Aorta (tissue), 5 donors: Measurements from ENCODE around the gene SNN. TPM values are rescaled to one million over a fixed set of nuclear protein-coding genes. Genes with fewer than 3 reads are reported as not detected.

ENCODE experiments used
- ATAC-seq: fragments of 200-7000 bp; cut with Tn5 transposase; one replicate; pipeline ENCODE4 v1.9.1; 2022; ENCODE audit warnings: moderate library complexity; ENCODE audit not compliant: low FRiP score
- DNase-seq, 2 donors: peaks; one replicate each; pipeline ENCODE4 v3.0.0-alpha.2; 2020
- H3K27ac ChIP-seq, 2 donors: one replicate each; pipeline ENCODE4 v1.5.1; 2013; ENCODE audit warnings: low read length in 2 of 2, mild to moderate bottlenecking in 2 of 2, moderate library complexity in 2 of 2, control low read depth in 1 of 2, inconsistent platforms in 1 of 2, low read depth in 1 of 2
- H3K27me3 ChIP-seq, 2 donors: one replicate each; pipeline ENCODE4 v1.6.1; 2013; ENCODE audit warnings: control low read depth in 1 of 2, low read length in 1 of 2, mild to moderate bottlenecking in 1 of 2, moderate library complexity in 1 of 2; ENCODE audit not compliant: insufficient read depth in 2 of 2, control insufficient read depth in 1 of 2
- H3K36me3 ChIP-seq, 2 donors: one replicate each; pipeline ENCODE4 v1.6.1; 2013; ENCODE audit warnings: control low read depth in 1 of 2, low read length in 1 of 2, mild to moderate bottlenecking in 1 of 2; ENCODE audit not compliant: insufficient read depth in 2 of 2, control insufficient read depth in 1 of 2
- H3K4me1 ChIP-seq, 2 donors: one replicate each; pipeline ENCODE4 v1.6.1; 2013; ENCODE audit warnings: low read length in 2 of 2, control low read depth in 1 of 2, mild to moderate bottlenecking in 1 of 2, moderate library complexity in 1 of 2; ENCODE audit not compliant: insufficient read depth in 2 of 2, control insufficient read depth in 1 of 2
- H3K4me3 ChIP-seq, 2 donors: one replicate each; pipeline ENCODE4 v1.5.1; 2013; ENCODE audit warnings: low read length in 2 of 2, control low read depth in 1 of 2, mild to moderate bottlenecking in 1 of 2
- H3K9me3 ChIP-seq: one replicate; pipeline ENCODE4 v1.6.1; 2013; ENCODE audit warnings: mild to moderate bottlenecking, low read length; ENCODE audit not compliant: control insufficient read depth
- WGBS, 2 donors: extraction: QIAGEN DNeasy Blood & Tissue Kit; methylation state at CpG; one replicate each; pipeline ENCODE4 v1.1.7; 2013; 5-methylcytosine and 5-hydroxymethylcytosine counted together
- intact Hi-C, 2 donors: fragments of 100-400 bp; cut with DNase I; formaldehyde crosslinking; loops; one replicate each; pipeline versions ENCODE4 v1.14.2 to v1.15.0; 2022
- polyA plus RNA-seq, 2 donors: library from polyadenylated mRNA; stranded (reverse); fragments of 200-250 nt; gene quantifications; one replicate each; pipeline ENCODE4 v1.2.3, GENCODE V29; 2013
- total RNA-seq, 2 donors: library from RNA; stranded (reverse); fragmentation: NEBNext Ultra II Directional; extraction: Animal tissue kit (Norgen Biotek cat#: 25700); gene quantifications; one replicate each; pipeline ENCODE4 v1.2.1, GENCODE V29; 2021
- donor health status: healthy with polysubstance abuse.
- donor health status: Bipolar disorder and iron deficiency.
- donor health status: DM: no; HTN: no; CAD: no.
- donor health status: DM: no; HTN: no; CAD: no.
- donor health status: DM: yes; HTN: yes; CAD: no.

Gene SNN
- total and polyA plus RNA-seq, 4 donors: 13.0 to 15.9 (median 15.3) TPM

GRCh38 chr16:11625769-11626168, 42.5 kb upstream of the SNN start:
- H3K4me1 ChIP-seq: peaks cover 0 to 2% of the 10 kb centered on the region in 2 donors
- H3K9me3 ChIP-seq: no peaks in the 10 kb centered on the region
- no peak for DNase-seq
- H3K27me3 ChIP-seq: no peaks in the 10 kb centered on the region
- no peak overlapping the region for H3K4me3 ChIP-seq
- no peak overlapping the region for H3K27ac ChIP-seq
- no peak for ATAC-seq
- intact Hi-C loops: no loop called here
- no peaks in the 10 kb centered on the region for H3K36me3 ChIP-seq
- 83 to 84% methylated on average over 4 of the region's 4 CpGs for WGBS, 2 donors

DNA sequence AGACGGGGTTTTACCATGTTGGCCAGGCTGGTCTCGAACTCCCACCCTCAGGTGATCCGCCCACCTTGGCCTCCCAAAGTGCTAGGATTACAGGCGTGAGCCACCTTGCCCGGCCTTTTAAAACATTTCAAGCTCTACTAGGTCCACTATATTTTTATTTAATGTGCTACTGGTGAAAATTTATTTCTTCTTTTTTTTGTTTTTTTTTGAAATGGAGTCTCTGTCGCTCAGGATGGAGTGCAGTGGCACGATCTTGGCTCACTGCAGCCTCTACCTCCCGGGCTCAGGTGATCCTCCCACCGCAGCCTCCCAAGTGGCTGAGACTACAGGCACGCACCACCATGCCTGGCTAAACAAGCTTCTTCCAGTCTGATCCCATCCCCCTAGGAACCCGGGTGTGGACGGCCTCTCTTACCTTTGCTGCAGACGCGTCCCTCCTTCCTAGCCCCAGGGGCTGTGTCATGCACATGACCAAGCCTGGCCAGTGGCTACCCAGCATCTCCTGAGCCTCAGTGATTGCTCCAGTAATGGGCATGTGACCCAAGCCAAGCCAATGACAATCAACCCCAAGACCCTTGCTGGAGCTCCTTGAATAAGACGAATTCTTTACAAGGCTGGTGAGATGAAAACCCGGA, 41.5 kb upstream of the SNN start:
- intact Hi-C loops: no loop called here
- no peak overlapping the region for H3K4me3 ChIP-seq
- H3K9me3 ChIP-seq: no peaks in the 10 kb centered on the region
- H3K36me3 ChIP-seq: no peaks in the 10 kb centered on the region
- DNase-seq: no peak
- WGBS, 2 donors: 96 to 97% methylated on average over 16 of the region's 16 CpGs
- peaks cover 0 to 2% of the 10 kb centered on the region in 2 donors for H3K4me1 ChIP-seq
- H3K27me3 ChIP-seq: no peaks in the 10 kb centered on the region
- H3K27ac ChIP-seq: no peak overlapping the region
- no peak for ATAC-seq

GRCh38 chr16:11627292-11627663, 41.0 kb upstream of the SNN start:
- no peaks in the 10 kb centered on the region for H3K4me1 ChIP-seq
- H3K27me3 ChIP-seq: no peaks in the 10 kb centered on the region
- DNase-seq (no peak), ATAC-seq (no peak)
- WGBS, 2 donors: 94 to 96% methylated on average over 5 of the region's 5 CpGs
- no peak overlapping the region for H3K27ac ChIP-seq
- H3K9me3 ChIP-seq: no peaks in the 10 kb centered on the region
- H3K4me3 ChIP-seq: no peak overlapping the region
- no peaks in the 10 kb centered on the region for H3K36me3 ChIP-seq
- intact Hi-C loops: no loop called here

- intact Hi-C loops: no loop called here
- Histone ChIP-seq H3K36me3 (no peaks in the 10 kb centered on the region), H3K4me1 (no peaks in the 10 kb centered on the region), H3K27me3 (no peaks in the 10 kb centered on the region), H3K27ac (no peak overlapping the region), H3K4me3 (no peak overlapping the region), H3K9me3 (no peaks in the 10 kb centered on the region)
- DNase-seq: no peak
- 80 to 87% methylated on average over 15 of the region's 15 CpGs for WGBS, 2 donors
- ATAC-seq: peak; percentile 9
Measured at GRCh38 chr16:11627822-11628457, 40.3 kb upstream of the SNN start.

DNA sequence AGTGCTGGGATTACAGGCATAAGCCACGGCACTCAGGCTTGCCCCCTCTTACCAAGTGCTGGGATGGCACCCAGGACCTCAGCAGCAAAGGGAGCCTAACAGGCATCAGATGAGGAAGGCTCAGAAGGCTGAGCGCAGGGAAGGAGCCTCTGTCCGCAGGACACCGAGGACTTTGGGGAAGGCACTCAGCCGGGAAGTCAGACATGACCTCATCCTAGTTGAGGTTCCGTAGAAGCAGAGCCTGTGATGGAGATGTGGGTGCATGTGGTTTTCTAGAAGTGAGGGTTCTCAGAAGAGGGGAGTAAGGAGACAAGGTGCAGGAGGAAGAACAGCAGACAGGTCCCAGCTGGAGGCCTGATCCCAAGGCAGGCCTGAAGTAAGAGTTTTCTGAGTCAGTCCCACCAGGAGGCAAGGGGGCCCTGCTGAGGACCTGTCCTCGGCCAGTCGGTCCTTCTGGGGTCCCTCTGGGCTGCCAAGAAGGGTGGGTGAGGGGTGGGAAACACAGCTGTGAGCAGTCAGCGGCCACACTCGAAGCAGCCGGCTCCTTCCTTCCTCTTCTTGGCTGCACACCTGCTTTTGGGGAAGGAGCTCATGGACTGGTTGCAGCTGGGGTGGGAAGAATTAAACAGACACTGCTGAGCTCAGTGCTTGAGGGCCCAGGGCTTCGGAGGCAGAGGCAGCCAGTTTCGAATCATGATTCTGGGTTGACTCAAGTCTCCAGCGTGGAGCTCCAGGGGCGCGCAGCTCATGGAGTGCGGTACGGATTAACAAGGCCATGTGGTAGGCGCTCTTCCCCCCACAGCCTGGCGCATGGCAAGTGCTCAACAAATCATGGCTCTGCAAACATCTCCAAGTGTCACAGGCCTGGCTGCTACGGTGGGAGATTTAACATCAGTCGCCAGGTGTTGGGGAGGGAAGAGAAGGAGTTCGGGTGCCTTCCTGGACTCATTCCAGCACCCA, 38.9 kb upstream of the SNN start:
- H3K27me3 ChIP-seq: no peaks in the 10 kb centered on the region
- ATAC-seq (no peak), DNase-seq (peak in 1 of 2 donors; percentile 75)
- intact Hi-C loops: no loop called here
- H3K27ac ChIP-seq: no peak overlapping the region
- H3K4me3 ChIP-seq: no peak overlapping the region
- H3K36me3 ChIP-seq: no peaks in the 10 kb centered on the region
- H3K9me3 ChIP-seq: no peaks in the 10 kb centered on the region
- no peaks in the 10 kb centered on the region for H3K4me1 ChIP-seq
- 89% methylated on average over 23 of the region's 23 CpGs for WGBS, 2 donors

- WGBS, 2 donors: 94% methylated on average over 12 of the region's 12 CpGs
- H3K36me3 ChIP-seq: no peaks in the 10 kb centered on the region
- intact Hi-C loops: no loop called here
- H3K4me1 ChIP-seq: no peaks in the 10 kb centered on the region
- DNase-seq (no peak), ATAC-seq (no peak)
- no peaks in the 10 kb centered on the region for H3K9me3 ChIP-seq
- no peaks in the 10 kb centered on the region for H3K27me3 ChIP-seq
- no peak overlapping the region for H3K27ac ChIP-seq
- H3K4me3 ChIP-seq: no peak overlapping the region
Measured at GRCh38 chr16:11630046-11630767, 38.0 kb upstream of the SNN start.

DNA sequence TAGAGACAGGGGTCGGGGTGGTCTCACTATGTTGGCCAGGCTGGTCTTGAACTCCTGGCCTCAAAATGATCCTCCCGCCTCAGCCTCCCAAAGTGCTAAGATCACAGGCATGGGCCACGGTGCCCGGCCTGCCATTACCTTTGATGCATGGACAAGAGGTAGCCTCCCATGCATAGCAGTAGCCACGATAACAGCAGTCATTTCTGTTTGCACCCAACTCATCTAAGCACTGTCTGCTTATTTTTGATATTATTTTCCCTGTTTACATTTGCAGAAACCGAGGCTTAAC, 37.5 kb upstream of the SNN start:
- H3K36me3 ChIP-seq: no peaks in the 10 kb centered on the region
- H3K4me3 ChIP-seq: no peak overlapping the region
- WGBS, 2 donors: 93 to 96% methylated on average over 6 of the region's 6 CpGs
- H3K9me3 ChIP-seq: no peaks in the 10 kb centered on the region
- intact Hi-C loops: no loop called here
- no peaks in the 10 kb centered on the region for H3K4me1 ChIP-seq
- no peak overlapping the region for H3K27ac ChIP-seq
- no peak for DNase-seq
- no peaks in the 10 kb centered on the region for H3K27me3 ChIP-seq
- no peak for ATAC-seq

DNA sequence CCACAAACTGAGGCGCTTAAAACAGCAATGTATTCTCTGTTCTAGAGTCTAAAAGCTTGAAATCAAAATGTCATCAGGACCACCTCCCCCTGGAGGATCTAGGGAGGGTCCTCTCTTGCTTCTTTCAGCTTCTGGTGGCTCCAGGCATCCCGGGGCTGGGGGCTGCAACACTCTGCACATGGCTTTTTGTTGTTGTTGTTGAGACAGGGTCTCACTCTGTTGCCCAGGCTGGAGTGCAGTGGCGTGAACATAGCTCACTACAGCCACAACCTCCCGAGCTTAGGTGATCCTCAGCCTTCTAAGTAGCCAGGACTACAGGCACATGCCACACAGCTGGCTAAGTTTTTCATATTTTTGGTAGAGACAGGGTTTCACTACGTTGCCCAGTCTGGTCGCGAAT, 37.0 kb upstream of the SNN start:
- 96 to 97% methylated on average over 7 of the region's 7 CpGs for WGBS, 2 donors
- DNase-seq (no peak), ATAC-seq (no peak)
- Histone ChIP-seq H3K4me1 (no peaks in the 10 kb centered on the region), H3K9me3 (no peaks in the 10 kb centered on the region), H3K4me3 (no peak overlapping the region), H3K27me3 (no peaks in the 10 kb centered on the region), H3K36me3 (no peaks in the 10 kb centered on the region), H3K27ac (no peak overlapping the region)
- intact Hi-C loops: no loop called here
